ENCODE measurements around the gene PLEKHA4.

The PLEKHA4 gene

DNA sequence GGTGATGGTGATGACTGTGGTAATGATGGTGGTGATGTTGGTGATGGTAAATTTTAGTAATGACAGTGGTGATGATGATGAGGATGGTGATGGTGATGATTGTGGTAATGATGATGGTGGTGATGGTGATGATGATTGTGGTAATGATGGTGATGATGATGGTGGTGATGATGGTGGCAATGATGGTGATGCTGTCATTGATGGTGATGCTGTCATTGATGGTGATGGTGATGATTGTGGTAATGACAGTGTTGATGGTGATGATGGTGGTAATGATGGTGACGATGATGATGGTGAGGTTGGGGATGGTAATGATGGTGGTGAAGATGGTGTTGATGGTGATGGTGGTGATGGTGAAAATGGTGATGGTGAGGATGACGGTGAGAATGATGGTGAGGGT, 45.9 kb downstream of the PLEKHA4 start:
- no peak for DNase-seq

DNA sequence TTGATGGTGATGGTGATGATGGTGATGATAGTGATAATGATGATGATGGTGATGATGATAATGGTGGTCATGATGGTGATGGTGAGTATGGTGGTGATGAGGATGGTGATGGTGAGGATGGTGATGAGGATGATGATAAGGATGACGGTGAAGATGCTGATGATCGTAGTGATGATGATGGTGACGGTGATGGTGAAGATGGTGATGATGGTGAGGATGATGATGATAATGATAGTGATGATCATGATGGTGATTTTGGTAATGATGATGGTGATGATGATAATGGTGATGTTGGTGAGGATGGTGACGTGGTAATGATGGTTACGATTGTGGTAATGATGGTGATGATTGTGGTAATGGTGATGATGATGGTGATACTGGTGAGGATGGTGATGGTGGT, 46.8 kb downstream of the PLEKHA4 start:
- no peak for DNase-seq

DNA sequence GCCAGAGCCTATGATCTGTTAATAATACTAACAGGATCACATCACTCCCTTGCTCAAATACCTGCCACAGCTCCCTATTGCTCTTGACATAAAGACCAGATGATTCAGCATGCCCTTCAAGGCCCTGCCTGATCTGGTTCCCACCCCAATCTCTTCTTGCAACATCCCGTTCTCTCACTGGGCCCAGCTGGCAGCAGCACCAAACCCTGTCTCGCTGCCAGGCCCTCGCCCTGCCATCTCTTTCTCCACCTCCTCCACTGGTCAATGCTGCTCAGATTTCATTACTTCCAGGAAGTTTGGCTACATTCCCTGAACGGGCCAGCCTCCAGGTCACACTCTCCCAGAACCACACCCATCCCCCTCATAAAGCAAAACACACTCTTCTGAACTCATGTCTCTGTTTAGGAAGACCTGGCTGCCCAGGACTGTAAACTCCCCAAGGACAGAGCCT, 49.0 kb downstream of the PLEKHA4 start:
- DNase-seq: peak; percentile 80

DNA sequence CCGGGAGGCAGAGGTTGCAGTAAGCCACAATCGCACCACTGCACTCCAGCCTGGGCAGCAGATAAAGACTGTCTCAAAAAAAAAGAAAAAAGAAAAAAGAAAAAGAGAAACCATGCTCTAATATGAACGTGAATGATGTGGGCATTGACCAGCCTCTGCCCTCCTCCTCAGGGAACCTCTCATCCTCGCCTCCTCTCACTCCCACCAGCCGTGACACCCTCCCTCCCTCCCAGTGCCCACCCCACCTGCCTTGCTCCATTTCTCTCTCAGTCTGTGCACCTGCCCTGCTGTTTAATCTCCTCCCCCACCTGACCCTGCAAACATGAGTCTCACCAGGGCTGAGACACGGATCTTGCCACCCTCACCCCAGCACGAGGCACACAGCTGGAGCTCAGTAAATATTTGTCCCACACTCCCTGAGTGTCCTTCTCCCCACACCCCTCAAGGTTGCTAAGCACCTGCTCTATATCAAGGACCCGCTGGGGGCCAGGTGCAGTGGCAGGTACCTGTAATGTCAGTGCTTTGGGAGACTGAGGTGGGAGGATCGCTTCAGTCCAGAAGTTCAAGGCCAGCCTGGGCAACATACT, 50.1 kb downstream of the PLEKHA4 start:
- no peak for DNase-seq

DNA sequence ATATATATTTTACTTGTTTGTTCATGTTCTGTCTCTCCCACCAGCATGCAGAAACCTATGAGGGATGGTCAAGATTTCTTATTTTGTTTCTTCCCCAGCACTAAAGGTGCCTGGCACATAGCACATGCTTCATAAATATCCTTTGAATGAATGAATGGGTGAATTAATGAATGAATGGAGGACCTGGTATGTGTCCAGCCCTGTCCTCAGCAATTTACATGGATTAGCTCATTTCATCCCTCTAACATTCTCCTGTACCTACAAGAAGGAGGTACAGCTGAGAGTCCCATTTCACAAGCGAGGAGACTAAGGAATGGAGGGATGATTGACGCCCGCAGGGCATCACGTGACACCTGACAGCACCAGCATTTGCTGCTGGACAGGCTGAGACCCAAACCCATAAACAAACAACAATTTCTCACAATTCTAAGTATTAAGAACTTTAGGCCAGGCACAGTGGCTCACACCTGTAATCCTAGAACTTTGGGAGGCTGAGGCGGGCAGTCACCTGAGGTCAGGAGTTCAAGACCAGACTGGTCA, 50.8 kb downstream of the PLEKHA4 start:
- DNase-seq: no peak

DNA sequence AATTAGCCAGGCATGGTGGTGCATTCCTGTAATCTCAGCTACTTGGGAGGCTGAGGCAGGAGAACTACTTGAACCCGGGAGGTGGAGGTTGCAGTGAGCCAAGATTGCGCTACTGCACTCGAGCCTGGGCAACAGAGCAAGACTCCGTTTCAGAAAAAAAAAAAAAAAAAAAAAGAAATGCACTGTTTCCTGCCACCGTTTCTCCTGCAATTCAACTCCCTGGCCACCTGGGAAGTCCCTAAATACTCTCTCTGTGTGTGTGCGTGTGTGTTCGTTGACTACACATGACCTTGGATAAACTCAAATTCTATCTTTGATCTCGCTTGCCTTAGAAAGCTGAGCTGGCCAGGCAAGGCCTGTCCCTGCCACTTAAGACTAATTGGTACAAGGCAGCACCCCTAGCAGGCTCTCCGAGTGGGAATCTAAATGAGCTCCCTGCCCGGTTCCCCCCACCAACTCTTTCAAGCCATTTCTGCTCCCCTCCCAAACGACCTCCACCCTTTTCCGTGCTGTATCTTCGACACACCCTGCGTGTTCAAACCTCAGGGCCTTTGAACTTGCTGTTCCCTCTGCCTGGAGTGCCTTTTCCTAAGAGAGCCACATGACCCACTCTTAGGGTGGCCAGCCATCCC, 52.4 kb downstream of the PLEKHA4 start:
- no peak for DNase-seq

DNA sequence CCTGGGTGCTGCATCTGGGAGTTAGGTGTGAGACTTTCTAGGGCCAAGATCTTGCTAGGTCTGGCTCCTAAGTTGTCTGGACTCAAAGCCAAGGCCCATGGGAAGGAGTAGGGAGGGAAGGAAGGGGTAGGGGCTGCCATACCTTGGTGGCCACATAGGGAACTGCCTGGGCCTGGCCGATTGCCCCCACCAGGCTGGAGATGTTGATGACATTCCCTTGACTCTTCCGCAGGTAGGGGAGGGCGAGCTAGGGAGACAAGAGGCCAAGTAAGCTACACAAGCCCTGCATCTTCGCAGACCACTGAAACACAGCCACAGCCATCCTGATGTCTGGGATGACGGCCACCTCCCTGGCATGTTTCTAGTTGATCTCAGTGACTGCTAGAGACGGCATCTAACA, 53.5 kb downstream of the PLEKHA4 start:
- no peak for DNase-seq

DNA sequence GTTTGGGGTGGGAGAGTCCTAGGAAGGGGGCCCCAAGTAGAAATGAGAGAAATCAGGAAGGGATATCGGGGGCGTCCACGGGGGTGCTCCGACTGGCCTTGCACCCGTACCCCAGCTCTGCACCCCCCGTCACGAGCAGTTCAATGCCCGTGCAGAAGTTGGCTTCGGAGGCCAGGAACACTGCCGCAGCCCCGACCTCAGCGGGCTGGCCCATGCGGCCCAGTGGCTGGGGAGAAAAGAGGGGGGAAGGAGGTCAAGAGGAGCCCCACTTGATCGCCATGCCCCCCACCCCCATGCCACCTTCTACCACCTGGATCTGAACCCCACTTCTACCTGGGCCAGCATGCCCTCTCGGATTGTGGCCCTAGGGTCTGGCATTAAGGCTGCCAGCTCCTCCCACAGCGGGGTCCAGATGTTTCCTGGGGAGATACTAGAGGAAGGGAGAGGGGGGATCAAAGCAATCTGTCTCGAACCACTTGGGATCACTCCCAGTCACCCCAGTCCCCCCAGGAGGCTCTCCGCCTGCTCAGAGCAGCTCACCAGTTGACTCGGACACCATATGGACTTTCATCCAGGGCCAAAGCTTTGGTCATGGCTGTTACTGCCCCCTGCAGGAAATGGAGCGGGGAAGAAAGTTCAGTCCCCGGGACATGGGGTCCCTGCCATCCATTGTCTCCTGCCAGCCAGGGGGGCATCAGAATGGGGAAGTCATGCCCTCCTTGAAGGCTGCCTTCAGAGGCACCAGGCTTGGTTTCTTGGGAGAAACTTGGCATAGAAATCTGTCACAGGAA, 55.1 kb downstream of the PLEKHA4 start:
- DNase-seq: no peak

DNA sequence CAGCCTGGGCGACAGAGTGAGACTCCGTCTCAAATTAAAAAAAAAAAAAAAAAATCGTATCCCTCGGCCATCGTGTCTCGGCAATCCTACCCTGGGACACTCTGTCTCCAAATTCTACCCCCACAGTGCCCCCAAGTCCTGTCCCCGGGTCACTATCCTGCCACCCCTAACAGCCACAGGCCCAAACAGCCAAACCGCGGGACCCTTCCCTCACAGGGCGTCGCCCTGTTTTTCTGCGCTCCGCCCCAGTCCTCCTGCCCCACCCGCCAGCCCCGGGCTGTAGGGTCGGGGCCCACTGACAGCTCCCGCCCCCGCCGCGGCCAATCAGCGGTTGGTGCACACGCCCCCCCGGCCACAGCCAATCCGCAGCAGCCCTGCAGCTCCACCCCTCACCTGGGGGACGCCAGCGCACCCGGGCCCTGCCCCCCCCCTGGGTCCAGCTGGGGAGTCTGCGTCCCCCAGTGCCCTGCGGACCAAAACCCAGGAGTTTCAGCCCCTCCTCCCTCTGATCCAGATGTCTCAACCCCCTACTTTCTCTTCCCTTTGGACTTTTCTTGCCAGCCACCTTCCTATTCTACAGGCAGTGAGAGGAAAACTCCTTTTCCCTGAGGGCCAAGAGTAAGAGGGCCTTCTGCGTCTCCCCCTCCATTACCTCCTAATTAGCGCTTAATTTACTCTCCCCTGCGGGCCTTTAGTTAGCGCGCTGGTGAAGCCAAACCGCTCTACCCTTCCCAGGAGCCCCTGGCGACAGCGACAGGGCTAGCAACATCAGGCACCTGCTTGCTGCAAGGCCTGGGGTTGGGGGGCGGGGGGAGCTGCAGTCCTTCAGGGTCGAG, 56.1 kb downstream of the PLEKHA4 start:
- DNase-seq: no peak

DNA sequence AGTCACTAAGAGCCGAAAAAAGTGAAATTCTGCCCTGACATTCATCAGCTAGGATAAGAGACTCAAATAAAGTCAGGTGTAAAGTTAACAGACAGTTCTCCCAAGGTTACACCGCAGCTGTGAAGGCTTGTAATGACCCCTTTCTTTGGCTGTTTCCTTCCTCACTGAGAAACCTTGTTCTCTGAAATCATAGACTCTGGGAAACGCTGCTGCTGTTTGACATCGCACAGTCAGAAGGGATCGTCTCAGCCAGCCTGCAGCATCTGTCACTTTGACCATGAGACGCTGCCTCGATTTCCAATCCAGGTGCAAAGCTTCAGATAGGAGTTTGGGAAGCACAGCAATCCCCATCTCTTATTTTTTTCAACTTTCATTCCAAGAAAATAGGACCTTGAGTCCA, 58.3 kb downstream of the PLEKHA4 start:
- DNase-seq: no peak

DNA sequence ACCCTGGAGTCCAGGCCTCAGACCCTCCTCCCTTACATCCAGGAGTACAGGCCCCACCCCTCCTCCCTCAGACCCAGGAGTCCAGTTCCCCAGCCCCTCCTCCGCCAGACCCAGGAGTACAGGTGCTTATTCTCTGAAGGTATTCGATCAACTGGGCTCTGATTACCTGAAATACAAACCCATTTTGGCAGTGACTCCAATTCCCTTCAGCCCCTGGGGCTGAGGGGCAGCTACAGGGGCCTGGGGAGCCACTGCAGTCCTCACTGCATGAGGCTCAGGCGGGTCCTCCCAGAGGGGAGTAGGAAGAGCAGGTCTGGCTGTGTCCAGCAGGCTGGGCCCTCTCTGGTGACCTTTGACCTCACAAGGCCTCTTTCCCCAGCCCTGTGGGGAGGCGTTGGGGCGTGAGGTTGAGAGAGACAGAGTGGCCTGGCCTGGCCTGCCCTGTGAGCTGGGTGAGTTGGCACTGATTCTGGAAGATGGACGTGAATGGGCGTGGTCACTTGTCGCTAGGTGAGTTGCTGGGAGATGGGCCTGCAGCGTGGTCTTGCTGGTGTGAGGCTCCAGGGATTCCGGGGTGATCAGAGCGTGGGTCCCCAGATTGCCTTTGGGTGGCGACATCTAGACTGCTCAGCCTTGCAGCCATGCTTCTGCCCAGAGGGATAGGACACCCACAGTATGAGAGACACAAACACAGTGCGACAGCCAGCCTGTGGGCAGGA, 60.7 kb downstream of the PLEKHA4 start:
- DNase-seq: no peak

DNA sequence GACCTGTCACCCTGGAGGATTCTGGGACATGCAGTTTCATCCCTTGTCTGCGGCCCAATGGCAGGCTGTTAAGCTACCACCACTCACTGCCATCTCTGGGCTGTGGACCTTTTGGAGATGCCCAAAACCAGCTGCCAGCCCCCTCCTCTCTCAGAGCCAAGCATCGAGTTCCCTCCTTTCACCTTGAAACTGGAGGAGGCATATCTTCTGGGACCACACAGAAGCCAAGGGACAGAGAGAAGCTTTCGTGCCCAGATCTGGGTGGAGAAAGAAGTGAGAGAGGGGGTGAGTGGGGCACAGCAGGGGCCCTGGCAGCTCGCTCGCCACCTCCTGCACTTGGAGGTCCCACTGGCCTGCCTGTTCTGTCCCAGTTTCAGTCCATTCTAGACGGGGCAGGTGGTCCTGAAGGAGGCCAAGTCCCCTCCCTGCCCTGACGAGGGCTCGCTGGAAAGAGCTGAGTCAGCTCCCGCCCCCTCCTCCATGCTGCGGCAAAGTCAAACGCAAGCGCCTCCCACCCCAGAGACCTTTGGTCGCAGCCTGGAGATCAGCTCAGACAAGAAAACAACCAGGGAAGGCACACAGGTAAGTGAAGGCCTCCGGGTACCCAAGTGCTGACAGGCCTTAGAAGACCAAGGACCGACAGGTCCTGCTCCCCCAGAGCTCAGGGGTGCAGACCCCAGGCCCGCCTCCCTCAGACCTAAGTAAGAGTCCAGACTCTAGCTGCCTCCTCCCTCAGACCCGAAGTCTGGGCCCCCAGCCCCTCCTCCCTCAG, 61.4 kb downstream of the PLEKHA4 start:
- DNase-seq: no peak

DNA sequence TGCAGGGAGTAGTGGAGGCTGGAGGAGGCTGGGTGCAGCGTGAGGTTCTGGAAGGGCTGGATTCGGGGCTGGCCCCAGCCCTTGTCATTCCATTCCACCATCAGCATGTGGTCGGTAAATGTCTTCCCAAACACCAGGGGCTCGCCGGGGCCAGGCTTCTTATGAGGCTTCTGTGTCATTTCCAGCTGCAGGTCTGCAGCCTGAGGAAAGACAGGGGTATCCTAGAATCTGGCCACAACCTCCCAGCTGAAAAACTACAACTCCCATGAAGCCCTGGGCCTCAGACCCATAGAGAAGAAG, 61.9 kb downstream of the PLEKHA4 start:
- no peak for DNase-seq

DNA sequence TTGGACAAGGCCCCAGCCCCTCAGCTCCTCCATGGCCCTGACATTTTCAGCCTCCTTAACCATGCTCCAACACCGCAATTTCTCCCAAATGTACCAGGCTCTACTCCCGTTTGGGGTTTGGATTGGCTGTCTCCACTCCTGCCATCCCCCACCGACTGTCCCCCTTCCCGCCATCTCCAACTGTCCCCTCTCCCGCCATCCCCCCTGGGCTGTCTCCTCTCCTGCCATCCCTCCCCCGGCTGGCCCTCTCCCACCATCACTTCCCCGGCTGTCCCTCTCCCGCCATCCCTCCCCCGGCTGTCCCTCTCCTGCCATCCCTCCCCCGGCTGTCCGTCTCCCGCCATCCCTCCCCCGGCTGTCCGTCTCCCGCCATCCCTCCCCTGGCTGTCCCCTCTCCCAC, 63.0 kb downstream of the PLEKHA4 start:
- no peak for DNase-seq

DNA sequence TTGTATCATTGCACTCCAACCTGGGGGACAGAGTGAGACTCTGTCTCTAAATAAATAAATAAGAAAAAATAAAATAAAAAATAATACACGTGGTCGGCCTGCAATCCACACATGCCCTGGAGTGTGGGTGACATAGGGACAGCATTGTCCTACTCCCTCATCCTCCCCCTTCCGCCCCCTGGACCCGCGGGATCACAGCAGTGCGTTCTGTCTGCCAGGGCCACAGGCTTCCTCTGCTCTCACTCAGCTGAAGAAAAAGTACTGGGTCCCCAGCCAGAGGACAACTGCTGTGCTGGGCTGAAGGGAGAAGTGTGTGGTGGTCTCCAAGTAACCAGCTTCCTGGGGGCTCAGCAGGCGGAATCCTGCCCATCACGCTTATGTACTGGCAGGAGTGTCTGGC, 63.9 kb downstream of the PLEKHA4 start:
- DNase-seq: no peak

DNA sequence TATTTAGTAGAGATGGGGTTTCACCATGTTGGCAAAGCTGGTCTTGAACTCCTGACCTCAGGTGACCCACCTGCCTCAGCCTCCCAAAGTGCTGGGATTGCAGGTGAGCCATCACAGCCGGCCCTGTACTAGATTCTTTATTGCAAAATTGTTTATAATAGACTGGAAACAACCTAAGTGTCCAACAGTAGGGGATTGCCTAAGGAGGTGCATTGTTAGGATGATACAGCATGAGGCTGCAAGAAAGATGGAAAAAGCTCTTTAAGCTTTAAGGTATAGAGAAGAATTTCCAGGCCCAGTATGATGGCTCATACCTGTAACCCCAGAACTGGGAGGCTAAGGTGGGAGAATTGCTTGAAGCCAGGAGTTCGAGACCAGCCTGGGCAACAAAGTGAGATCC, 65.8 kb downstream of the PLEKHA4 start:
- DNase-seq: no peak

DNA sequence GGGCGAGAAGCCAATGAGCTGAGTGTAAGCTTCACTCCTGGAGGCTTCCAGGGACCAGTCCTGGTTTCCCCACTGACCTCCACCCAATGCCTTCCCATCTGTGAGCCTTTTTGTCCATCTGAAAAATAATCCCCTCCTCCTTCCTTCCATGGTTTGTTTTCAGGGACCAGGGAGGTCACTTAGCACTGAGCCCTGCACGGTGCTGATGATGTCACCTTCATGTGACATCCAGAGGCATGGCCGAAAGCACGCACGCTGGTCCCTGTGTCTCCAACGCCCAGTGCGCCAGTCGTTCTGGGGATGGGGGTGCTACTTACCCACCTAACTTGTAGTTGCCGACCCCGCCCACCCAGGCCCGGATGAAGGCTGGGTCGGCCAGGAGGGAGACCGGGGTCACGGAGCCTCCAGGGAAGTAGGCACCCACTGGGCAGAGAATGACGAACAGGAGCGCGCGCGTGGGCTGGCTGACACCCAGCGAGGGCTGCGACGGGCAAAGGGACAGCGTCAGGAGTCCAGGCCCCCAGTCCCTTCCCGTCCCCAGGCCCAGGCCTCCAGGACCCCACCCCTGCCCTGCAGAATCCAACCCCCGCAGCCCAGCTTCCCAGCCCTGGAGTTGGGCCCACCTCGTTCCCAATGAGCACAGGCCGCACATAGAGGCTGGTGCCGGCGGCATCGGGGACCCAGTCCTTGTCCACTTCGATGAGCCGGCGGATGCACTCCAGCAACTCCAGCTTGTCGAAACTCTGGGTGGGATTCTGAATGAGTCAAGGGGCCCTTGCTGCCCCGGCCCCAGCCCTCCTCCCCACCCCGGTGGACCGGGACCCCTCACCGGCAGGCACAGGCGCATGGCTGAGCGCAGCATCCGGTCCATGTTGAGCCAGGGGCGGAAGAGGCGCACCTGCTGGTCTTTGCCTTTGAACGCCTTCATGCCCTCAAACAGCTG, 68.8 kb downstream of the PLEKHA4 start:
- no peak for DNase-seq

DNA sequence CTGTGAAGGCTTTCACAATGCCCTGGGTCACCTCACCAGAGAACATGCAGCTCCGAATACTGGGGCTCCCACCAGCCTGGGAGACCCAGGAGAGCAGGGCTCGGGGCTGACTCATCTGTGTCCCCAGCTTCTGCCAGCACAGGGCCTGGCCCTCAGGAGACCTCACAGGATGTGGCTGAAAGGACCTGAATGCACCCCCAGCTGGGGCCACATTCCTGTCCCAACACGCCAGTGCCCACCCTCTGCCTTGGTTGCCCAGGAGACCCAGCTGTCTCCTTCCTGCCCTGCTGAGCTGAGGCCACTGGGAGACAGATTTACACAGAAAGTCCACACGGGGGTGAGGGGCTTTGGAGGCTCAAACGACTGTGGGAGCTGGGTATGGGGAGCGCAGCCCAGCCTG, 69.5 kb downstream of the PLEKHA4 start:
- no peak for DNase-seq

DNA sequence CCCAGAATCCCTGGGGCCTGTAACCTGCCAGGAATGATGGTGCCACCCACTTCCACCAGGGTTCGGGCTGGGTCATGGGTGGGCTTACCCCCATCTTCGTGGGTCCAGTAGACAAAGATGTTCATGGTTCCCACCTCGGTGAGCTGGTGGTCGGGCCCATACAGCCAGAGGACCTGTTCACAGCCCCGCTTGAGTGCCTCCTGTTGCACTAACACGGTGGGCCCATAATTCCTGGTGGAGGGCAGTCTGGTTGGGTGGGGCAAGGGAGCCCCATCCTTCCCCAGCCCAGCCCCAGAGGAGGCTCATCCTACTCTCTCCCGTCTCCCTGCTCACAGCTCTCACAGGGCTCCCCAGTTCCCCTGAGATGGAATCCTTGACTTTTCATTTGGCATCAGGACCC, 71.3 kb downstream of the PLEKHA4 start:
- DNase-seq: no peak

DNA sequence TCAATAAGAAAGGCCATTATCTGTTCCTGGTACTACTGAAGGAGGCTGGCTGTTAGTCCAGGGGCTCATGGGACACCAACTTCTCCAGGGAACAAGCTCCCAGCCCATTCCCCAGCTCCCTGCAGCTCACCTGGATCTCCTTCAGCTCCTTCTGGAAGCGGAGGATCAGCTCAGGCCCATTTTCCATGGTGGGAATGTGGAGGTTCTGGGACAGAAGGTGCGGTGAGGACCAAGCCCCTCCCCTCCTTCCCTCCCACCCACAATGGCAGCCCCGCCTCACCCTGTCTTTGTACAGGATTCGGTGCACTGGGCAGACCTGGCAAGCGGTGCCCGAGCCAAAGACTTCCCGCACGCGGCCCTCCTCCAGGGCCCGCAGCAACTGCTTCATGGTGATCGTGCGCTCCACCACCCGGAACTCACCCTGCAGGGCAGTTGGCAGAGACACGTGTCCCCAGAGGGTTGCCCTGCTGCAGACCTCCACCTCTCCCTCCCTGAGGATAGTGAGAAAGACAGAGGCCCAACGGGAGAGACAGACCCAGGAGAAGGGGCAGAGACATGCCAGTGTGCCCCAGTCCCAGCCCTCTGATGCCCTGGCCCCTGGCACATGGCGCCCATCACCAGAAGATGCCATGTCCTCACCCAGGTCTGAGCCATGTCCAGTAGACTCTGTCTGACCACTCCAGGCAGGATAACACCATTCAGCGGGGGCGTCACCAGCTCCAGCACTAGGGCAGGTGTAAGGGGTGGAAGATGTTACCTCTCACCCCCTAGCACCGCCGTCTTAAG, 71.9 kb downstream of the PLEKHA4 start:
- DNase-seq: no peak
